ENCODE results near the gene RNU6-1. TPM values are rescaled to one million over a fixed set of nuclear protein-coding genes. Genes with fewer than 3 reads are reported as not detected.
A peak's percentile ranks its signal among the peaks of the same experiment; 100 is the strongest.

Gene RNU6-1
- total and polyA plus RNA-seq, 7 donors: not detected

GRCh38 chr15:67850994-67851571 is 11.2 kb upstream of the RNU6-1 start:
- TF ChIP-seq CTCF (IDR thresholded peaks at IDR 0.05): no peak
- H3K36me3 ChIP-seq (ENCODE audit: insufficient read depth in 1 of 2, low read depth in 1 of 2): no peaks in the 10 kb centered on the region
- H3K4me1 ChIP-seq: no peaks in the 10 kb centered on the region
- no peaks in the 10 kb centered on the region for H3K27me3 ChIP-seq (ENCODE audit: insufficient read depth in 3 of 3, low read length in 2 of 3)
- DNase-seq: no peak
- intact Hi-C loops (cut with DNase I): no loop called here
- H3K9me3 ChIP-seq: no peaks in the 10 kb centered on the region
- H3K27ac ChIP-seq: no peak overlapping the region
- peak in 2 of 4 donors; percentile 38 to 64 for ATAC-seq
- WGBS, 3 donors: 70 to 80% (median 78%) methylated on average over 4 of the region's 4 CpGs
- no peak overlapping the region for H3K4me3 ChIP-seq

GRCh38 chr15:67850336-67850735 is 10.5 kb upstream of the RNU6-1 start:
- Histone ChIP-seq H3K27me3 (ENCODE audit: insufficient read depth in 3 of 3, low read length in 2 of 3) (no peaks in the 10 kb centered on the region), H3K27ac (no peak overlapping the region), H3K9me3 (no peaks in the 10 kb centered on the region), H3K36me3 (ENCODE audit: insufficient read depth in 1 of 2, low read depth in 1 of 2) (no peaks in the 10 kb centered on the region), H3K4me1 (no peaks in the 10 kb centered on the region), H3K4me3 (no peak overlapping the region)
- TF ChIP-seq CTCF (IDR thresholded peaks at IDR 0.05): no peak
- no peak for DNase-seq
- 55 to 59% (median 56%) methylated on average over 7 of the region's 7 CpGs for WGBS, 3 donors
- no peak for ATAC-seq
- intact Hi-C loops (cut with DNase I): no loop called here

GRCh38 chr15:67849538-67849937 is 9.7 kb upstream of the RNU6-1 start:
- no peaks in the 10 kb centered on the region for H3K36me3 ChIP-seq (ENCODE audit: insufficient read depth in 1 of 2, low read depth in 1 of 2)
- H3K27ac ChIP-seq: no peak overlapping the region
- ATAC-seq: no peak
- H3K4me3 ChIP-seq: no peak overlapping the region
- no peaks in the 10 kb centered on the region for H3K9me3 ChIP-seq
- intact Hi-C loops (cut with DNase I): no loop called here
- DNase-seq: no peak
- TF ChIP-seq CTCF (IDR thresholded peaks at IDR 0.05): no peak
- no peaks in the 10 kb centered on the region for H3K4me1 ChIP-seq
- 98 to 100% (median 100%) methylated on average over 1 of the region's 1 CpG for WGBS, 3 donors
- H3K27me3 ChIP-seq (ENCODE audit: insufficient read depth in 3 of 3, low read length in 2 of 3): no peaks in the 10 kb centered on the region

GRCh38 chr15:67845974-67846373 is 6.1 kb upstream of the RNU6-1 start:
- 78 to 87% (median 84%) methylated on average over 5 of the region's 5 CpGs for WGBS, 3 donors
- H3K9me3 ChIP-seq: no peaks in the 10 kb centered on the region
- H3K27me3 ChIP-seq (ENCODE audit: insufficient read depth in 3 of 3, low read length in 2 of 3): no peaks in the 10 kb centered on the region
- intact Hi-C loops (cut with DNase I): no loop called here
- H3K27ac ChIP-seq: no peak overlapping the region
- H3K4me3 ChIP-seq: no peak overlapping the region
- no peak for TF ChIP-seq CTCF (IDR thresholded peaks at IDR 0.05)
- no peak for ATAC-seq
- H3K36me3 ChIP-seq (ENCODE audit: insufficient read depth in 1 of 2, low read depth in 1 of 2): no peaks in the 10 kb centered on the region
- no peak for DNase-seq
- H3K4me1 ChIP-seq: no peaks in the 10 kb centered on the region
